Mesothelial cell of epicardium (in vitro differentiated cells): ENCODE results near the gene GREB1L. TPM values are rescaled to one million over a fixed set of nuclear protein-coding genes. Genes with fewer than 3 reads are reported as not detected.

Experiments
- DNase-seq, 2 experiments: peaks; one replicate each; pipeline ENCODE4 v3.0.0; 2021; ENCODE audit warnings: low spot score in 2 of 2; ENCODE audit not compliant: unreplicated experiment in 2 of 2
- H3K27ac Mint-ChIP-seq: 2 replicates; pipeline ENCODE4 v1.8.0; 2021; ENCODE audit warnings: mixed read lengths
- H3K27me3 Mint-ChIP-seq: 2 replicates; pipeline ENCODE4 v1.8.0; 2021; ENCODE audit warnings: low read depth, mixed read lengths
- H3K36me3 Mint-ChIP-seq: 2 replicates; pipeline ENCODE4 v1.8.0; 2021; ENCODE audit warnings: mixed read lengths
- H3K4me1 Mint-ChIP-seq: 2 replicates; pipeline ENCODE4 v1.8.0; 2021; ENCODE audit warnings: mixed read lengths
- H3K4me3 Mint-ChIP-seq: 2 replicates; pipeline ENCODE4 v1.8.0; 2021; ENCODE audit warnings: mild to moderate bottlenecking, moderate library complexity, mixed read lengths
- H3K9me3 Mint-ChIP-seq: 2 replicates; pipeline ENCODE4 v1.8.0; 2021; ENCODE audit warnings: mixed read lengths
- total RNA-seq: library from RNA; stranded (reverse); gene quantifications from 3 replicates; pipeline ENCODE4 v1.2.1, GENCODE V29; 2021
- TF ChIP-seq, protein P1 (sequence below): fragments of 200-600 bp; sonication (generic); IDR thresholded peaks from one replicate; pipeline ENCODE4 v1.5.0; 2021; ENCODE audit warnings: antibody characterized with exemption; ENCODE audit not compliant: unreplicated experiment

GREB1L gene
- total RNA-seq, 1 donor from 2014 or later: 25.5 TPM

DNA sequence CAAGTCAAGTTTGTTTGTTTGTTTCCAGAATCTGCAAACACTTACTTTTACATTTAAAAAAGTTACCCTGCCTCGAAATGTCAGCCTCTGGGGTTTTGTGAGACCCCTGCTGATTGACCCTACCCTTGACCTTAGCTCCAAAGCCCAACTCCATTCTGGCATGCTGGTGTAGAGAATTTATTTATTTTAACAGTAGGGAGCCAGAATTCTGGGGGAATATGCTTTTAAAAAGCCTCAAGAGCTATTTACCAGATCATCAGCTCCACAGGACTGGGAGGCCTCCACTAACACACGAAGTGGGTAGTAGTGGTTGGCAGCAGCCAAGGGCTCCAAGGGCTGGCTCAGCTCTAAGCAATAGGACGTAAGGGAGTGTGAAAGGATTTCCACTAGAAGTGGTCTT, 23.2 kb upstream of the GREB1L start:
- no peaks in the 10 kb centered on the region for H3K27me3 Mint-ChIP-seq
- no peak for DNase-seq
- H3K27ac Mint-ChIP-seq: no peak overlapping the region
- H3K4me3 Mint-ChIP-seq: no peak overlapping the region
- no peaks in the 10 kb centered on the region for H3K9me3 Mint-ChIP-seq
- no peaks in the 10 kb centered on the region for H3K36me3 Mint-ChIP-seq
- H3K4me1 Mint-ChIP-seq: peaks cover 20% of the 10 kb centered on the region
- TF ChIP-seq, protein P1, sequence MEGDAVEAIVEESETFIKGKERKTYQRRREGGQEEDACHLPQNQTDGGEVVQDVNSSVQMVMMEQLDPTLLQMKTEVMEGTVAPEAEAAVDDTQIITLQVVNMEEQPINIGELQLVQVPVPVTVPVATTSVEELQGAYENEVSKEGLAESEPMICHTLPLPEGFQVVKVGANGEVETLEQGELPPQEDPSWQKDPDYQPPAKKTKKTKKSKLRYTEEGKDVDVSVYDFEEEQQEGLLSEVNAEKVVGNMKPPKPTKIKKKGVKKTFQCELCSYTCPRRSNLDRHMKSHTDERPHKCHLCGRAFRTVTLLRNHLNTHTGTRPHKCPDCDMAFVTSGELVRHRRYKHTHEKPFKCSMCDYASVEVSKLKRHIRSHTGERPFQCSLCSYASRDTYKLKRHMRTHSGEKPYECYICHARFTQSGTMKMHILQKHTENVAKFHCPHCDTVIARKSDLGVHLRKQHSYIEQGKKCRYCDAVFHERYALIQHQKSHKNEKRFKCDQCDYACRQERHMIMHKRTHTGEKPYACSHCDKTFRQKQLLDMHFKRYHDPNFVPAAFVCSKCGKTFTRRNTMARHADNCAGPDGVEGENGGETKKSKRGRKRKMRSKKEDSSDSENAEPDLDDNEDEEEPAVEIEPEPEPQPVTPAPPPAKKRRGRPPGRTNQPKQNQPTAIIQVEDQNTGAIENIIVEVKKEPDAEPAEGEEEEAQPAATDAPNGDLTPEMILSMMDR: no peak

DNA sequence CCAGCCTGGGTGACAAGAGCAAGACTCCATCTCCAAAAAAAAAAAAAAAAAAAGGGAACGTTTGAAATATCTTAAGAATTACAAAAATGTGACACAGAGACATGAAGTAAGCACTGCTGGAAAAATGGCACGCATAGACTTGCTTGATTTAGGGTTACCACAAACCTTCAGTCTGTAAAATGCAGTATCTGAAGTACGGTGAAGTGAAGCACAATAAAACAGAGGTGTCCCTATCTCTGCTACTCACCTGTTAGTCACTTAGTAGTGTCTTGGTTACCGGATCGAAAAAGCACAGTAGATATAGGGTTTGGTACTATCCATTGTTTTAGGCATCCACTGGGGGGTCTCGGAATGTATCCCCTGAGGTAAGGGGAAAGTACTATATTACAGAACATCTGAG, 11.6 kb upstream of the GREB1L start:
- H3K9me3 Mint-ChIP-seq: peaks cover 3% of the 10 kb centered on the region
- peaks cover 4% of the 10 kb centered on the region for H3K4me1 Mint-ChIP-seq
- no peaks in the 10 kb centered on the region for H3K27me3 Mint-ChIP-seq
- TF ChIP-seq, protein P1: no peak
- H3K4me3 Mint-ChIP-seq: no peak overlapping the region
- no peaks in the 10 kb centered on the region for H3K36me3 Mint-ChIP-seq
- DNase-seq: no peak
- H3K27ac Mint-ChIP-seq: peak overlapping the region; percentile 51

DNA sequence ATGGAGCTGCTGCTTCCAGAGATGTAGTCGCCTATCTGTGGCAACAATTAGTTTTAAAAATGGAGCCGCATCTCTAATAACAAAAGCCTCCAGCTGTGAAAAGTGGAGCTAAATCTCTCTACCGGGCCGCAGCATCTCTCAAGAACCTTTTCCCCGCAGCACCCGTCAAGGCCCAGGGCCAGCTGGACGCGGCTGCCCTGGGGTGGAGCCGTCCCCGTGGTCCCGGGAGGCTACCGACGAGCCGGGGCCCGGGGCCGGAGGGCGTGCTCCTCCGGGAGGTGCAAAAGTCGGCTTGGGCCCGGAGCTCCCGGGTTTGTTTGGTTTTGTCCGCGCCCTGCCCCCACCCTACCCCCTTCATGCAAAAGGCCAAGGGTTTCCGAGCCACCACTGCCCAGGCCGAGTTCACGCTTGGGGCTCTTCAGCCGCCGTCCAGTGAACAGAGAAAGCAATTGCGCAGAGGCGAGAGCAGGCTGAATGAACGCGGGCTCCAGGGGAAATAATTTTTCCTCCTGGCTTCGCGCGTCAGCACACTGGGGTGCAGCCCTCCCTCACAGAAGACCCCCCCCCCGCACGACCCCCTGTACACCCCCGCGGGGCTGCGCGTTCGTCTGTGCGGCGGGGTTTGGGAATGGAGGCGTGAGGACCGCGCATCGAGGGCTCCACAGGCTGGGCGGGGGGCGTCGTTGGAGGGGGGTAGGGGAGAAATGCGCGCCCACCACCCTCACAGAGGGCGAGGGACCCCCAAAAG, 557 bp upstream of the GREB1L start:
- no peaks in the 10 kb centered on the region for H3K9me3 Mint-ChIP-seq
- peak overlapping the region; percentile 82 for H3K4me3 Mint-ChIP-seq
- peaks cover 10% of the 10 kb centered on the region for H3K27me3 Mint-ChIP-seq
- H3K27ac Mint-ChIP-seq: peak overlapping the region; percentile 82
- no peaks in the 10 kb centered on the region for H3K36me3 Mint-ChIP-seq
- TF ChIP-seq, protein P1: no peak
- peaks cover 29% of the 10 kb centered on the region for H3K4me1 Mint-ChIP-seq
- DNase-seq: peak; percentile 22 to 49

DNA sequence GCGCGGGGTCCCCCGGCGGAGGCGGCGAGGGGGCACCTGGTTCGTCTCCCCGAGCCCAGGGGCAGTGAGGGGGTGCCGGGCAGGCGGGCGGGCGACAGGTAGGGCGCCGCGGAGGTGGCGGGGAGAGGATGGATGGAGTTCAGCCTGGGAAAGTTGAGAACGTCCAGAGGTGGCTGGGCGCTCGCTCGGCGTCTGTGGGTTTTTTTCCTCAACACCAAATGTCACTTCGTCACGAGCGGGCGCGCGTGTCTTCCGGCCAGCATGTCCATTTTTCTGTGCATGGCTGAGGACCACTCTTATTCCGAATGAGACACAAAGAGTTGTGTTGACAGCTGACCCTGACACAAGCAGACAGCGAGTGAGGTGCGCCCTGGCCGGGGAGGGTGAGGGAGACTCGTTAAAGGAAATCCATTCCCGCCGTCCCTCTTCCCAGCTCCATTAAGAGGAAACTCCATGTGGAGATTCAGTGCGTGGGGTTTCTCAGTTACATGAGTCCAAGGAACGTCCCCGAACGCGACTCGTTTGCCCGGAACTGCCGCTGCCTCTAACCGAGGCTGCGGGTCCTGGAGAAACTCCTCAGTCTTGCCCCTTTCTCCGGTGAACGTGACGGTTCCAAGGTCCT, 859 bp downstream of the GREB1L start:
- peaks cover 10% of the 10 kb centered on the region for H3K27me3 Mint-ChIP-seq

DNA sequence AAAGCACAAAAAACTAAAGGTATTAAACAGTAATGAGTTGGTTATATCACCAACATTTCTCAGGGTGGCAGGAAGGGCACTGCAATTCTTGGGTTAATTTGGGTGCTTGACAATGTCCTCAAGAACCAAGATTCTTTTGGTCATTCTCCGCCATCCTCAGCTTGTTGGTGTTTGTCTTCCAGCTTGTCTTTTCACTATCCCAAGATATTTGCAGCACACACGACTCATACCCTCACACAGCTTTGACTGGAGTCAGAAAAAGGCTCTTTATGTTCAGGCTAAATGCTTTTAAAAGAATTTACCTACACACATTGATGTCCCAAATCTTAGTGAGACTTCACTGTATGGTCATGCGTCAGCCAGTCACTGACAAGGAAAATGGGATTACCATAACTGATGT, 12.5 kb downstream of the GREB1L start:
- DNase-seq: no peak
- Mint-ChIP-seq H3K4me1 (peaks cover 30% of the 10 kb centered on the region), H3K9me3 (no peaks in the 10 kb centered on the region), H3K27me3 (no peaks in the 10 kb centered on the region), H3K27ac (peak overlapping the region; percentile 14), H3K4me3 (no peak overlapping the region), H3K36me3 (no peaks in the 10 kb centered on the region)
- TF ChIP-seq, protein P1: no peak

More for the DNA sequence above, 859 bp downstream of the GREB1L start:
- Mint-ChIP-seq H3K36me3 (no peaks in the 10 kb centered on the region), H3K4me1 (peaks cover 29% of the 10 kb centered on the region), H3K27ac (peak overlapping the region; percentile 55), H3K4me3 (peak overlapping the region; percentile 84), H3K9me3 (no peaks in the 10 kb centered on the region)
- DNase-seq: peak; percentile 21 to 46
- TF ChIP-seq, protein P1: no peak
